Tibial nerve (tissue), 3 donors: Measurements from ENCODE around the gene MRTFA.
"Not testable (repeated sequence)": the region's sequence is repeated elsewhere in the genome, so short reads cannot be mapped to it uniquely, and the experiment has no call there.

Experiments
- CTCF ChIP-seq, 5 experiments: fragments of 200-600 bp in 3 of 5; fragments of 450-650 bp in 2 of 5; sonication (generic) in 3 of 5; IDR thresholded peaks; one replicate each; pipeline ENCODE4 v1.5.1; 2016 to 2019; ENCODE audit warnings: antibody characterized with exemption in 5 of 5, mild to moderate bottlenecking in 3 of 5, moderate library complexity in 2 of 5
- POLR2A ChIP-seq, 2 donors: fragments of 450-650 bp; IDR thresholded peaks; one replicate each; pipeline ENCODE4 v1.6.1; 2017; ENCODE audit warnings: antibody characterized with exemption in 2 of 2, mild to moderate bottlenecking in 2 of 2, moderate library complexity in 2 of 2

GRCh38 chr22:40530391-40530790 is 106.1 kb downstream of the MRTFA start:
- not testable (repeated sequence) for TF ChIP-seq CTCF, POLR2A (IDR thresholded peaks at IDR 0.05)
